PC-3 (cell line): ENCODE measurements around the gene AUTS2.

Experiments
- EZH2 ChIP-seq: fragments of 300-600 bp; sonication (generic); IDR thresholded peaks from one replicate; pipeline ENCODE4 v1.6.1; 2017; ENCODE audit warnings: antibody characterized with exemption, mild to moderate bottlenecking, low read length; ENCODE audit not compliant: unreplicated experiment
- TF ChIP-seq, protein P1 (sequence below): fragments of 300-600 bp; sonication (generic); conservative IDR thresholded peaks from 2 replicates; pipeline ENCODE4 v1.5.1; 2017; ENCODE audit warnings: antibody characterized with exemption, low read depth, mild to moderate bottlenecking, low read length

- TF ChIP-seq, protein P1, sequence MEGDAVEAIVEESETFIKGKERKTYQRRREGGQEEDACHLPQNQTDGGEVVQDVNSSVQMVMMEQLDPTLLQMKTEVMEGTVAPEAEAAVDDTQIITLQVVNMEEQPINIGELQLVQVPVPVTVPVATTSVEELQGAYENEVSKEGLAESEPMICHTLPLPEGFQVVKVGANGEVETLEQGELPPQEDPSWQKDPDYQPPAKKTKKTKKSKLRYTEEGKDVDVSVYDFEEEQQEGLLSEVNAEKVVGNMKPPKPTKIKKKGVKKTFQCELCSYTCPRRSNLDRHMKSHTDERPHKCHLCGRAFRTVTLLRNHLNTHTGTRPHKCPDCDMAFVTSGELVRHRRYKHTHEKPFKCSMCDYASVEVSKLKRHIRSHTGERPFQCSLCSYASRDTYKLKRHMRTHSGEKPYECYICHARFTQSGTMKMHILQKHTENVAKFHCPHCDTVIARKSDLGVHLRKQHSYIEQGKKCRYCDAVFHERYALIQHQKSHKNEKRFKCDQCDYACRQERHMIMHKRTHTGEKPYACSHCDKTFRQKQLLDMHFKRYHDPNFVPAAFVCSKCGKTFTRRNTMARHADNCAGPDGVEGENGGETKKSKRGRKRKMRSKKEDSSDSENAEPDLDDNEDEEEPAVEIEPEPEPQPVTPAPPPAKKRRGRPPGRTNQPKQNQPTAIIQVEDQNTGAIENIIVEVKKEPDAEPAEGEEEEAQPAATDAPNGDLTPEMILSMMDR, result no peak
- no peak for TF ChIP-seq EZH2
These were observed 774.7 kb downstream of the AUTS2 start for GRCh38 chr7:70372768-70373515.
